ENCODE data around the gene RTN4.

The RTN4 gene

GRCh38 chr2:55014962-55015939, 35.0 kb downstream of the RTN4 start:
- H3K4me1 ChIP-seq (ENCODE audit: insufficient read depth, low read length): peaks cover 53% of the 10 kb centered on the region
- H3K4me3 ChIP-seq (ENCODE audit: low read depth in 1 of 2, low read length in 2 of 2): no peak overlapping the region
- no peaks in the 10 kb centered on the region for H3K36me3 ChIP-seq (ENCODE audit: insufficient read depth, low read length)
- no peak overlapping the region for H3K27ac ChIP-seq (ENCODE audit: low read depth, low read length)
- no peaks in the 10 kb centered on the region for H3K27me3 ChIP-seq (ENCODE audit: control insufficient read depth in 1 of 2, insufficient read depth in 2 of 2, low read length in 2 of 2)
- H3K9me3 ChIP-seq (ENCODE audit: low read length): no peaks in the 10 kb centered on the region
- H3K9ac ChIP-seq (ENCODE audit: low read length): no peak overlapping the region

- no peak overlapping the region for H3K27ac ChIP-seq (ENCODE audit: low read depth, low read length)
- H3K9me3 ChIP-seq (ENCODE audit: low read length): no peaks in the 10 kb centered on the region
- H3K9ac ChIP-seq (ENCODE audit: low read length): no peak overlapping the region
- H3K4me3 ChIP-seq (ENCODE audit: low read depth in 1 of 2, low read length in 2 of 2): no peak overlapping the region
- H3K4me1 ChIP-seq (ENCODE audit: insufficient read depth, low read length): peaks cover 57% of the 10 kb centered on the region
- H3K27me3 ChIP-seq (ENCODE audit: control insufficient read depth in 1 of 2, insufficient read depth in 2 of 2, low read length in 2 of 2): no peaks in the 10 kb centered on the region
- no peaks in the 10 kb centered on the region for H3K36me3 ChIP-seq (ENCODE audit: insufficient read depth, low read length)
Measured at GRCh38 chr2:55013936-55014335, 36.3 kb downstream of the RTN4 start.

- Histone ChIP-seq H3K36me3 (ENCODE audit: insufficient read depth, low read length) (no peaks in the 10 kb centered on the region), H3K4me1 (ENCODE audit: insufficient read depth, low read length) (peaks cover 57% of the 10 kb centered on the region), H3K9ac (ENCODE audit: low read length) (no peak overlapping the region), H3K9me3 (ENCODE audit: low read length) (no peaks in the 10 kb centered on the region), H3K4me3 (ENCODE audit: low read depth in 1 of 2, low read length in 2 of 2) (no peak overlapping the region), H3K27me3 (ENCODE audit: control insufficient read depth in 1 of 2, insufficient read depth in 2 of 2, low read length in 2 of 2) (no peaks in the 10 kb centered on the region), H3K27ac (ENCODE audit: low read depth, low read length) (peak overlapping the region; percentile 19)
Measured at GRCh38 chr2:55012672-55013484, 37.4 kb downstream of the RTN4 start.

- Histone ChIP-seq H3K4me3 (ENCODE audit: low read depth in 1 of 2, low read length in 2 of 2) (no peak overlapping the region), H3K27ac (ENCODE audit: low read depth, low read length) (peak overlapping the region; percentile 48)
Measured at GRCh38 chr2:55011831-55012671, 38.2 kb downstream of the RTN4 start.

GRCh38 chr2:55010915-55011314, 39.3 kb downstream of the RTN4 start:
- Histone ChIP-seq H3K9me3 (ENCODE audit: low read length) (no peaks in the 10 kb centered on the region), H3K9ac (ENCODE audit: low read length) (no peak overlapping the region), H3K4me1 (ENCODE audit: insufficient read depth, low read length) (peaks cover 76% of the 10 kb centered on the region), H3K27ac (ENCODE audit: low read depth, low read length) (no peak overlapping the region), H3K27me3 (ENCODE audit: control insufficient read depth in 1 of 2, insufficient read depth in 2 of 2, low read length in 2 of 2) (no peaks in the 10 kb centered on the region), H3K36me3 (ENCODE audit: insufficient read depth, low read length) (no peaks in the 10 kb centered on the region), H3K4me3 (ENCODE audit: low read depth in 1 of 2, low read length in 2 of 2) (no peak overlapping the region)

More at GRCh38 chr2:55011831-55012671, 38.2 kb downstream of the RTN4 start:
- no peak overlapping the region for H3K9ac ChIP-seq (ENCODE audit: low read length)
- peaks cover 65% of the 10 kb centered on the region for H3K4me1 ChIP-seq (ENCODE audit: insufficient read depth, low read length)
- H3K36me3 ChIP-seq (ENCODE audit: insufficient read depth, low read length): no peaks in the 10 kb centered on the region
- H3K9me3 ChIP-seq (ENCODE audit: low read length): no peaks in the 10 kb centered on the region
- no peaks in the 10 kb centered on the region for H3K27me3 ChIP-seq (ENCODE audit: control insufficient read depth in 1 of 2, insufficient read depth in 2 of 2, low read length in 2 of 2)

GRCh38 chr2:55010149-55010591, 40.1 kb downstream of the RTN4 start:
- Histone ChIP-seq H3K9me3 (ENCODE audit: low read length) (no peaks in the 10 kb centered on the region), H3K9ac (ENCODE audit: low read length) (peak overlapping the region; percentile 7), H3K4me1 (ENCODE audit: insufficient read depth, low read length) (peaks cover 74% of the 10 kb centered on the region), H3K27ac (ENCODE audit: low read depth, low read length) (no peak overlapping the region), H3K36me3 (ENCODE audit: insufficient read depth, low read length) (no peaks in the 10 kb centered on the region), H3K4me3 (ENCODE audit: low read depth in 1 of 2, low read length in 2 of 2) (peak overlapping the region; percentile 0 to 61), H3K27me3 (ENCODE audit: control insufficient read depth in 1 of 2, insufficient read depth in 2 of 2, low read length in 2 of 2) (no peaks in the 10 kb centered on the region)

- Histone ChIP-seq H3K36me3 (ENCODE audit: insufficient read depth, low read length) (no peaks in the 10 kb centered on the region), H3K4me3 (ENCODE audit: low read depth in 1 of 2, low read length in 2 of 2) (peak overlapping the region; percentile 0 to 61), H3K9ac (ENCODE audit: low read length) (peak overlapping the region; percentile 7), H3K9me3 (ENCODE audit: low read length) (no peaks in the 10 kb centered on the region), H3K27ac (ENCODE audit: low read depth, low read length) (no peak overlapping the region), H3K27me3 (ENCODE audit: control insufficient read depth in 1 of 2, insufficient read depth in 2 of 2, low read length in 2 of 2) (no peaks in the 10 kb centered on the region), H3K4me1 (ENCODE audit: insufficient read depth, low read length) (peaks cover 68% of the 10 kb centered on the region)
Measured at GRCh38 chr2:55009277-55010060, 40.8 kb downstream of the RTN4 start.

GRCh38 chr2:55006306-55006705, 43.9 kb downstream of the RTN4 start:
- Histone ChIP-seq H3K4me3 (ENCODE audit: low read depth in 1 of 2, low read length in 2 of 2) (no peak overlapping the region), H3K9ac (ENCODE audit: low read length) (no peak overlapping the region), H3K36me3 (ENCODE audit: insufficient read depth, low read length) (no peaks in the 10 kb centered on the region), H3K27me3 (ENCODE audit: control insufficient read depth in 1 of 2, insufficient read depth in 2 of 2, low read length in 2 of 2) (no peaks in the 10 kb centered on the region), H3K9me3 (ENCODE audit: low read length) (no peaks in the 10 kb centered on the region), H3K27ac (ENCODE audit: low read depth, low read length) (no peak overlapping the region), H3K4me1 (ENCODE audit: insufficient read depth, low read length) (peaks cover 59% of the 10 kb centered on the region)

GRCh38 chr2:55003706-55004639, 46.3 kb downstream of the RTN4 start:
- Histone ChIP-seq H3K9me3 (ENCODE audit: low read length) (no peaks in the 10 kb centered on the region), H3K27me3 (ENCODE audit: control insufficient read depth in 1 of 2, insufficient read depth in 2 of 2, low read length in 2 of 2) (no peaks in the 10 kb centered on the region), H3K4me1 (ENCODE audit: insufficient read depth, low read length) (peaks cover 62% of the 10 kb centered on the region), H3K4me3 (ENCODE audit: low read depth in 1 of 2, low read length in 2 of 2) (no peak overlapping the region), H3K9ac (ENCODE audit: low read length) (no peak overlapping the region), H3K36me3 (ENCODE audit: insufficient read depth, low read length) (no peaks in the 10 kb centered on the region), H3K27ac (ENCODE audit: low read depth, low read length) (no peak overlapping the region)

GRCh38 chr2:55001716-55002115, 48.5 kb downstream of the RTN4 start:
- Histone ChIP-seq H3K36me3 (ENCODE audit: insufficient read depth, low read length) (no peaks in the 10 kb centered on the region), H3K4me3 (ENCODE audit: low read depth in 1 of 2, low read length in 2 of 2) (no peak overlapping the region), H3K4me1 (ENCODE audit: insufficient read depth, low read length) (peaks cover 70% of the 10 kb centered on the region), H3K27ac (ENCODE audit: low read depth, low read length) (no peak overlapping the region), H3K27me3 (ENCODE audit: control insufficient read depth in 1 of 2, insufficient read depth in 2 of 2, low read length in 2 of 2) (no peaks in the 10 kb centered on the region), H3K9ac (ENCODE audit: low read length) (no peak overlapping the region), H3K9me3 (ENCODE audit: low read length) (no peaks in the 10 kb centered on the region)
